ENCODE measurements around the gene ID1. TPM values are rescaled to one million over a fixed set of nuclear protein-coding genes. Genes with fewer than 3 reads are reported as not detected.
"Not testable (repeated sequence)": the region's sequence is repeated elsewhere in the genome, so short reads cannot be mapped to it uniquely, and the experiment has no call there.

Gene ID1
- total RNA-seq, 1 experiment from 2014 or later, result 73.9 TPM

- Histone ChIP-seq H3K4me3 (no peak overlapping the region), H3K9me3 (replicated peaks) (no peaks in the 10 kb centered on the region), H3K27ac (no peak overlapping the region), H3K4me1 (peaks cover 20% of the 10 kb centered on the region), H3K36me3 (0 out of 2 replicates have a peak, but pooled peaks cover 6% of the 10 kb centered on the region), H3K27me3 (no peaks in the 10 kb centered on the region)
- no peak for DNase-seq
These were observed 35.0 kb upstream of the ID1 start for GRCh38 chr20:31570021-31570463.

- Histone ChIP-seq H3K27ac (no peak overlapping the region), H3K27me3 (no peaks in the 10 kb centered on the region), H3K4me3 (no peak overlapping the region), H3K36me3 (0 out of 2 replicates have a peak, but pooled peaks cover 6% of the 10 kb centered on the region), H3K9me3 (replicated peaks) (no peaks in the 10 kb centered on the region), H3K4me1 (peaks cover 20% of the 10 kb centered on the region)
- DNase-seq, result no peak
These were observed 34.1 kb upstream of the ID1 start for GRCh38 chr20:31570735-31571617.

- Histone ChIP-seq H3K4me3 (peak overlapping the region; percentile 59), H3K4me1 (peaks cover 20% of the 10 kb centered on the region)
These were observed 32.9 kb upstream of the ID1 start for GRCh38 chr20:31572042-31572700.

GRCh38 chr20:31572701-31573554, 32.2 kb upstream of the ID1 start:
- Histone ChIP-seq H3K9me3 (replicated peaks) (0 out of 2 replicates have a peak, but pooled peaks cover under 1% of the 10 kb centered on the region), H3K27me3 (no peaks in the 10 kb centered on the region), H3K36me3 (no peaks in the 10 kb centered on the region), H3K4me3 (peak overlapping the region; percentile 59), H3K4me1 (peaks cover 20% of the 10 kb centered on the region), H3K27ac (peak overlapping the region; percentile 65)
- DNase-seq, result peak; percentile 98 to 99

More at GRCh38 chr20:31572042-31572700, 32.9 kb upstream of the ID1 start:
- no peak for DNase-seq
- Histone ChIP-seq H3K36me3 (0 out of 2 replicates have a peak, but pooled peaks cover 4% of the 10 kb centered on the region), H3K27ac (peak overlapping the region; percentile 65), H3K9me3 (replicated peaks) (no peaks in the 10 kb centered on the region), H3K27me3 (no peaks in the 10 kb centered on the region)

GRCh38 chr20:31573555-31574321, 31.4 kb upstream of the ID1 start:
- peak; percentile 58 to 70 for DNase-seq
- Histone ChIP-seq H3K27me3 (no peaks in the 10 kb centered on the region), H3K4me3 (peak overlapping the region; percentile 59), H3K27ac (peak overlapping the region; percentile 65; the same call in 1 of the 2 replicates), H3K4me1 (peaks cover 20% of the 10 kb centered on the region), H3K36me3 (no peaks in the 10 kb centered on the region), H3K9me3 (replicated peaks) (0 out of 2 replicates have a peak, but pooled peaks cover 3% of the 10 kb centered on the region)

- not testable (repeated sequence) for H3K36me3 ChIP-seq; H3K4me3 ChIP-seq; H3K27ac ChIP-seq; H3K9me3 ChIP-seq (replicated peaks); H3K27me3 ChIP-seq; DNase-seq
- H3K4me1 ChIP-seq, result peaks cover 16% of the 10 kb centered on the region
These were observed 30.1 kb upstream of the ID1 start for GRCh38 chr20:31574986-31575385.

GRCh38 chr20:31576751-31577150, 28.3 kb upstream of the ID1 start:
- Histone ChIP-seq H3K4me3 (no peak overlapping the region), H3K9me3 (replicated peaks) (0 out of 2 replicates have a peak, but pooled peaks cover 3% of the 10 kb centered on the region), H3K36me3 (no peaks in the 10 kb centered on the region), H3K4me1 (peaks cover 14% of the 10 kb centered on the region), H3K27me3 (no peaks in the 10 kb centered on the region), H3K27ac (no peak overlapping the region)
- no peak for DNase-seq

GRCh38 chr20:31577194-31577593, 27.9 kb upstream of the ID1 start:
- Histone ChIP-seq H3K36me3 (no peaks in the 10 kb centered on the region), H3K27me3 (no peaks in the 10 kb centered on the region), H3K4me3 (no peak overlapping the region), H3K9me3 (replicated peaks) (0 out of 2 replicates have a peak, but pooled peaks cover 3% of the 10 kb centered on the region), H3K4me1 (peaks cover 11% of the 10 kb centered on the region), H3K27ac (no peak overlapping the region)
- no peak for DNase-seq

GRCh38 chr20:31578448-31579138, 26.5 kb upstream of the ID1 start:
- DNase-seq, result no peak
- H3K9me3 ChIP-seq (replicated peaks), result 0 out of 2 replicates have a peak, but pooled peaks cover 3% of the 10 kb centered on the region
- no peaks in the 10 kb centered on the region for H3K36me3 ChIP-seq
- no peaks in the 10 kb centered on the region for H3K27me3 ChIP-seq
- no peak overlapping the region for H3K4me3 ChIP-seq
- H3K27ac ChIP-seq, result no peak overlapping the region
- H3K4me1 ChIP-seq, result peaks cover 7% of the 10 kb centered on the region

GRCh38 chr20:31579245-31579644, 25.8 kb upstream of the ID1 start:
- Histone ChIP-seq H3K4me3 (no peak overlapping the region), H3K27ac (no peak overlapping the region), H3K27me3 (no peaks in the 10 kb centered on the region), H3K36me3 (no peaks in the 10 kb centered on the region), H3K9me3 (replicated peaks) (0 out of 2 replicates have a peak, but pooled peaks cover 3% of the 10 kb centered on the region), H3K4me1 (peaks cover under 1% of the 10 kb centered on the region; the same call in 1 of the 2 replicates)
- no peak for DNase-seq

- H3K4me1 ChIP-seq; H3K27me3 ChIP-seq; DNase-seq; H3K27ac ChIP-seq; H3K36me3 ChIP-seq; H3K9me3 ChIP-seq (replicated peaks); H3K4me3 ChIP-seq: not testable (repeated sequence)
These were observed 25.0 kb upstream of the ID1 start for GRCh38 chr20:31579941-31580651.

- DNase-seq, result no peak
These were observed 24.4 kb upstream of the ID1 start for GRCh38 chr20:31580706-31581105.

More at GRCh38 chr20:31580706-31581105, 24.4 kb upstream of the ID1 start:
- Histone ChIP-seq H3K4me3 (no peak overlapping the region), H3K27ac (no peak overlapping the region), H3K36me3 (no peaks in the 10 kb centered on the region), H3K4me1 (no peaks in the 10 kb centered on the region; the same call in 1 of the 2 replicates), H3K9me3 (replicated peaks) (0 out of 2 replicates have a peak, but pooled peaks cover 3% of the 10 kb centered on the region), H3K27me3 (peaks cover 4% of the 10 kb centered on the region; the same call in 1 of the 2 replicates)

All from SJCRH30 (cell line).